Endothelial cell of umbilical vein (primary cell): ENCODE data around the gene ZBTB8A. TPM values are rescaled to one million over a fixed set of nuclear protein-coding genes. Genes with fewer than 3 reads are reported as not detected.

ENCODE experiments used
- BruUV-seq: library from RNA; stranded (reverse); fragments of 400-500 nt; replicated peaks from 2 replicates; lab custom pipeline; 2021; lab: Mats Ljungman, UMichigan
- CTCF ChIA-PET: fragments of 300-600, 350-600 bp; sonication (Branson Sonifier 250); formaldehyde crosslinking; loops from one replicate; lab custom pipeline; 2021; ENCODE audit warnings: antibody characterized with exemption, inconsistent platforms; lab: Charles Lee
- POLR2A ChIA-PET: fragments of 300-600, 350-600 bp; sonication (Branson Sonifier 250); formaldehyde crosslinking; loops from one replicate; lab custom pipeline; 2021; ENCODE audit warnings: antibody characterized with exemption, inconsistent platforms; lab: Charles Lee
- DNase-seq: peaks from one replicate; pipeline ENCODE4 v3.0.0-alpha.2; 2011; ENCODE audit warnings: low read depth, low spot score
- FAIRE-seq: peaks from 2 replicates; lab custom pipeline; 2011; peaks lifted over from hg19 to GRCh38; lab: Jason Lieb, UNC
- H2AFZ ChIP-seq: 2 replicates; pipeline ENCODE4 v1.6.0; 2012; ENCODE audit warnings: low read depth, low read length, control low read depth, inconsistent platforms
- H3K27ac ChIP-seq: 2 replicates; pipeline ENCODE4 v1.5.1; 2011; ENCODE audit warnings: low read depth, mild to moderate bottlenecking, control low read depth, low read length, moderate library complexity; ENCODE audit not compliant: insufficient read depth
- H3K27me3 ChIP-seq, 2 experiments: 2 replicates each; pipeline versions ENCODE4 v1.6.0 to v1.6.1; 2011; ENCODE audit warnings: low read length in 2 of 2, mixed read lengths in 1 of 2; ENCODE audit not compliant: control insufficient read depth in 2 of 2, insufficient read depth in 2 of 2
- H3K36me3 ChIP-seq, 2 experiments: 2 replicates in 1 of 2; 3 replicates in 1 of 2; pipeline ENCODE4 v1.5.1; 2011; ENCODE audit warnings: low read length in 2 of 2, mild to moderate bottlenecking in 1 of 2, moderate library complexity in 1 of 2; ENCODE audit not compliant: control insufficient read depth in 2 of 2, insufficient read depth in 2 of 2; ENCODE audit errors: extremely low read depth in 1 of 2
- H3K4me1 ChIP-seq: 3 replicates; pipeline ENCODE4 v1.5.1; 2011; ENCODE audit warnings: mild to moderate bottlenecking, low read length; ENCODE audit not compliant: control insufficient read depth, insufficient read depth; ENCODE audit errors: extremely low read depth
- H3K4me2 ChIP-seq: 2 replicates; pipeline ENCODE4 v1.6.1; 2011; ENCODE audit warnings: low read length, control low read depth, mixed read lengths; ENCODE audit not compliant: insufficient read depth
- H3K4me3 ChIP-seq, 3 experiments: fragments of 200-600 bp in 1 of 3; sonication (generic), shearing (Covaris generic) in 1 of 3; replicated peaks in 1 of 3; 2 replicates each; pipeline ENCODE4 v1.5.1; 2011 to 2016; ENCODE audit warnings: control low read depth in 3 of 3, low read length in 3 of 3, mild to moderate bottlenecking in 2 of 3, inconsistent platforms in 1 of 3, low read depth in 1 of 3, moderate library complexity in 1 of 3; ENCODE audit not compliant: insufficient read depth in 1 of 3
- H3K79me2 ChIP-seq: 2 replicates; pipeline ENCODE4 v1.6.0; 2012; ENCODE audit warnings: low read length, inconsistent platforms; ENCODE audit not compliant: control insufficient read depth, insufficient read depth
- H3K9ac ChIP-seq: replicated peaks from 2 replicates; pipeline ENCODE3; 2011; ENCODE audit warnings: low read length, control low read depth; ENCODE audit not compliant: insufficient read depth; ENCODE audit errors: extremely low read depth
- H3K9me1 ChIP-seq: replicated peaks from 3 replicates; pipeline ENCODE4 v1.6.0; 2011; ENCODE audit warnings: mild to moderate bottlenecking, low read length; ENCODE audit not compliant: control insufficient read depth, insufficient read depth; ENCODE audit errors: extremely low read depth
- H3K9me3 ChIP-seq: replicated peaks from 2 replicates; pipeline ENCODE4 v1.5.1; 2012; ENCODE audit warnings: low read length, inconsistent platforms; ENCODE audit not compliant: control insufficient read depth, insufficient read depth
- H4K20me1 ChIP-seq: replicated peaks from 2 replicates; pipeline ENCODE3; 2011; ENCODE audit warnings: mild to moderate bottlenecking, low read length; ENCODE audit not compliant: control insufficient read depth, insufficient read depth; ENCODE audit errors: extremely low read depth
- CTCF ChIP-seq, 2 donors: IDR thresholded peaks; 1 replicate in 1 of 2; 2 replicates in 1 of 2; pipeline ENCODE4 v1.5.1; 2011; ENCODE audit warnings: low read length in 2 of 2, mild to moderate bottlenecking in 2 of 2, moderate library complexity in 2 of 2, control low read depth in 1 of 2, inconsistent platforms in 1 of 2, low read depth in 1 of 2; ENCODE audit not compliant: insufficient read depth in 1 of 2; ENCODE audit errors: extremely low read depth in 1 of 2
- EZH2 ChIP-seq: IDR thresholded peaks from 2 replicates; pipeline ENCODE4 v1.6.1; 2012; ENCODE audit warnings: borderline replicate concordance, low read depth, mild to moderate bottlenecking, moderate library complexity, low read length, inconsistent platforms; ENCODE audit not compliant: severe bottlenecking
- FOS ChIP-seq: IDR thresholded peaks from 2 replicates; pipeline ENCODE4 v1.6.1; 2011; ENCODE audit warnings: mild to moderate bottlenecking, low read length, moderate library complexity, borderline replicate concordance; ENCODE audit not compliant: insufficient read depth
- GATA2 ChIP-seq: IDR thresholded peaks from 2 replicates; pipeline ENCODE4 v1.7.0; 2011; ENCODE audit warnings: low read depth, mild to moderate bottlenecking, moderate library complexity, mixed read lengths, low read length; ENCODE audit not compliant: insufficient read length, insufficient read depth
- JUN ChIP-seq: IDR thresholded peaks from 2 replicates; pipeline ENCODE4 v1.6.1; 2011; ENCODE audit warnings: borderline replicate concordance, low read depth; ENCODE audit not compliant: insufficient read length, insufficient read depth
- MAX ChIP-seq: IDR thresholded peaks from 2 replicates; pipeline ENCODE4 v1.6.1; 2011; ENCODE audit not compliant: insufficient read depth, insufficient read length
- MYC ChIP-seq: IDR thresholded peaks from one replicate; pipeline ENCODE4 v1.6.1; 2011; ENCODE audit warnings: mild to moderate bottlenecking, low read depth, low read length
- POLR2A ChIP-seq: IDR thresholded peaks from 2 replicates; pipeline ENCODE4 v1.6.1; 2012; ENCODE audit warnings: low read depth, mild to moderate bottlenecking, control low read depth, low read length
- POLR2AphosphoS5 ChIP-seq: IDR thresholded peaks from 2 replicates; pipeline ENCODE4 v1.6.1; 2012; ENCODE audit warnings: low read depth, mild to moderate bottlenecking, control low read depth, low read length, moderate library complexity; ENCODE audit not compliant: insufficient read depth
- dilution Hi-C: fragments of 300-500 bp; cut with MboI; formaldehyde crosslinking; loops from one replicate; pipeline ENCODE4 v1.15.0; 2019; ENCODE audit warnings: low sequenced_read_pairs; ENCODE audit not compliant: extremely low pct_ligation_motif_present
- intact Hi-C: fragments of 100-400 bp; cut with micrococcal nuclease; formaldehyde crosslinking; loops from one replicate; pipeline ENCODE4 v1.10.0; 2022
- polyA plus RNA-seq, 4 experiments: library from polyadenylated mRNA; depleted of rRNA in 3 of 4; stranded (reverse) in 3 of 4; unstranded in 1 of 4; fragments of >200 nt; gene quantifications; 2 replicates each; pipeline versions ENCODE4 v1.2.1 to v1.2.3, GENCODE V29; 2011 to 2012; ENCODE audit warnings: missing spikeins in 1 of 4
- total RNA-seq: library from RNA; stranded (reverse); gene quantifications from 2 replicates; pipeline ENCODE4 v1.2.3, GENCODE V29; 2021

ZBTB8A gene
- total and polyA plus RNA-seq, 2 donors (not counting 3 experiments of a cell fraction or from before 2014, with no cell fraction given) = 3.1 to 9.6 TPM

GRCh38 chr1:32600034-32600433 is 60.8 kb downstream of the ZBTB8A start:
- intact Hi-C loops (no loop called here), dilution Hi-C loops (no loop called here)
- Histone ChIP-seq H2AFZ (no peak overlapping the region), H3K9me1 (no peaks in the 10 kb centered on the region), H3K4me2 (no peak overlapping the region), H3K9ac (no peak overlapping the region), H3K36me3 (peaks cover 3 to 9% of the 10 kb centered on the region in 2 experiments), H3K79me2 (no peaks in the 10 kb centered on the region), H3K9me3 (no peaks in the 10 kb centered on the region), H4K20me1 (no peaks in the 10 kb centered on the region), H3K4me3 (no peak overlapping the region), H3K27ac (no peak overlapping the region), H3K4me1 (no peaks in the 10 kb centered on the region), H3K27me3 (no peaks in the 10 kb centered on the region)
- no peak for DNase-seq
- FAIRE-seq = no peak
- CTCF ChIA-PET = no interaction called here
- no peak for TF ChIP-seq JUN
- no peak for TF ChIP-seq POLR2AphosphoS5
- POLR2A ChIA-PET = no interaction called here
- no TSS peak for BruUV-seq

GRCh38 chr1:32605711-32606424 is 66.6 kb downstream of the ZBTB8A start:
- Histone ChIP-seq H3K27ac (no peak overlapping the region), H3K36me3 (peaks cover 0 to 2% of the 10 kb centered on the region in 2 experiments), H3K9me3 (no peaks in the 10 kb centered on the region), H4K20me1 (no peaks in the 10 kb centered on the region), H3K27me3 (no peaks in the 10 kb centered on the region), H3K4me1 (no peaks in the 10 kb centered on the region), H2AFZ (no peak overlapping the region), H3K9me1 (no peaks in the 10 kb centered on the region), H3K9ac (no peak overlapping the region), H3K79me2 (no peaks in the 10 kb centered on the region), H3K4me2 (no peak overlapping the region), H3K4me3 (no peak overlapping the region)
- ChIA-PET CTCF (interaction anchor here (0.7 to 1.8 kb wide), 5 partner anchors 8 to 164 kb away, joined by 3 to 4 read pairs (median 3); no protein-coding TSS in a partner anchor), POLR2A (no interaction called here)
- BruUV-seq = no TSS peak
- TF ChIP-seq POLR2AphosphoS5 = no peak
- no peak for TF ChIP-seq MAX
- TF ChIP-seq POLR2A = no peak
- TF ChIP-seq CTCF (IDR thresholded peaks at IDR 0.05; ENCODE audit: extremely low read depth in 1 of 2, insufficient read depth in 1 of 2, low read depth in 1 of 2, low read length in 2 of 2) = no peak
- no peak for TF ChIP-seq GATA2
- TF ChIP-seq EZH2 = no peak
- no peak for TF ChIP-seq MYC
- no peak for TF ChIP-seq JUN
- no peak for TF ChIP-seq FOS
- dilution Hi-C loops = no loop called here
- intact Hi-C loops = no loop called here
- no peak for DNase-seq
- no peak for FAIRE-seq
